OCI-LY1 (cell line): ENCODE measurements around the gene ANKRA2.

Experiments used
- H2AFZ ChIP-seq: fragments of 200-600 bp; sonication (generic), shearing (Covaris generic); 2 replicates; pipeline ENCODE4 v1.6.0; 2014; ENCODE audit warnings: antibody characterized with exemption, mild to moderate bottlenecking, low read length
- H3F3A ChIP-seq: fragments of 200-600 bp; sonication (generic), shearing (Covaris generic); 2 replicates; pipeline ENCODE4 v1.6.0; 2014; ENCODE audit warnings: mild to moderate bottlenecking, antibody characterized with exemption, low read length, moderate library complexity; ENCODE audit not compliant: insufficient read depth
- H3K27ac ChIP-seq: fragments of 200-600 bp; sonication (generic); 2 replicates; pipeline ENCODE4 v1.5.1; 2014; ENCODE audit warnings: low read length, mixed run types, mild to moderate bottlenecking, low read depth; ENCODE audit not compliant: poor library complexity, severe bottlenecking
- H3K27me3 ChIP-seq: fragments of 200-600 bp; sonication (generic); 2 replicates; pipeline ENCODE4 v1.6.0; 2014; ENCODE audit warnings: antibody characterized with exemption, mild to moderate bottlenecking, low read length, moderate library complexity; ENCODE audit not compliant: insufficient read depth
- H3K36me3 ChIP-seq: fragments of 200-600 bp; sonication (generic); 2 replicates; pipeline ENCODE4 v1.6.1; 2014; ENCODE audit warnings: mild to moderate bottlenecking, antibody characterized with exemption, low read length, moderate library complexity, mixed read lengths; ENCODE audit not compliant: insufficient read depth
- H3K4me1 ChIP-seq: fragments of 200-600 bp; sonication (generic); 2 replicates; pipeline ENCODE4 v1.5.1; 2014; ENCODE audit warnings: mild to moderate bottlenecking, low read length, moderate library complexity; ENCODE audit not compliant: insufficient read depth, severe bottlenecking
- H3K4me2 ChIP-seq: fragments of 200-600 bp; sonication (generic), shearing (Covaris generic); 2 replicates; pipeline ENCODE4 v1.6.1; 2014; ENCODE audit warnings: low read length
- H3K4me3 ChIP-seq: fragments of 200-600 bp; sonication (generic); 2 replicates; pipeline ENCODE4 v1.5.1; 2014; ENCODE audit warnings: low read length, low read depth, mild to moderate bottlenecking, mixed read lengths; ENCODE audit not compliant: poor library complexity, severe bottlenecking
- H3K79me2 ChIP-seq: fragments of 200-600 bp; shearing (Covaris generic); 2 replicates; pipeline ENCODE4 v1.6.1; 2016; ENCODE audit warnings: mixed run types, low read length, mixed read lengths; ENCODE audit not compliant: insufficient read depth
- H3K9ac ChIP-seq: fragments of 200-600 bp; sonication (generic), shearing (Covaris generic); 2 replicates; pipeline ENCODE4 v1.6.1; 2014; ENCODE audit warnings: mild to moderate bottlenecking, low read length, mixed read lengths
- H3K9me2 ChIP-seq: fragments of 200-600 bp; sonication (generic), shearing (Covaris generic); 2 replicates; pipeline ENCODE4 v1.6.1; 2014; ENCODE audit warnings: low read depth, mild to moderate bottlenecking, low read length, mixed read lengths
- H3K9me3 ChIP-seq: fragments of 200-600 bp; shearing (Covaris generic); 2 replicates; pipeline ENCODE4 v1.6.1; 2014; ENCODE audit warnings: low read length, mixed read lengths
- H4K20me1 ChIP-seq: fragments of 200-600 bp; sonication (generic), shearing (Covaris generic); 2 replicates; pipeline ENCODE4 v1.6.0; 2016; ENCODE audit warnings: mild to moderate bottlenecking, low read length; ENCODE audit not compliant: insufficient read depth
- EZH2 ChIP-seq: fragments of 200-600 bp; sonication (generic), shearing (Covaris generic); IDR thresholded peaks from 2 replicates; pipeline ENCODE4 v1.8.0; 2017; ENCODE audit warnings: borderline replicate concordance, mixed run types, mild to moderate bottlenecking, antibody characterized with exemption, low read length, moderate library complexity, mixed read lengths
- TF ChIP-seq, protein P1 (sequence below): fragments of 200-600 bp; sonication (generic), shearing (Covaris generic); IDR thresholded peaks from 2 replicates; pipeline ENCODE4 v1.5.1; 2017; ENCODE audit warnings: mild to moderate bottlenecking, antibody characterized with exemption, low read length, moderate library complexity, mixed read lengths

ANKRA2 gene

GRCh38 chr5:73591698-73592501 is 26.5 kb upstream of the ANKRA2 start:
- no peak overlapping the region for H3K27ac ChIP-seq

GRCh38 chr5:73591102-73591695 is 25.8 kb upstream of the ANKRA2 start:
- H3K4me3 ChIP-seq, result no peak overlapping the region
- H3K9me3 ChIP-seq, result no peaks in the 10 kb centered on the region
- TF ChIP-seq, protein P1, sequence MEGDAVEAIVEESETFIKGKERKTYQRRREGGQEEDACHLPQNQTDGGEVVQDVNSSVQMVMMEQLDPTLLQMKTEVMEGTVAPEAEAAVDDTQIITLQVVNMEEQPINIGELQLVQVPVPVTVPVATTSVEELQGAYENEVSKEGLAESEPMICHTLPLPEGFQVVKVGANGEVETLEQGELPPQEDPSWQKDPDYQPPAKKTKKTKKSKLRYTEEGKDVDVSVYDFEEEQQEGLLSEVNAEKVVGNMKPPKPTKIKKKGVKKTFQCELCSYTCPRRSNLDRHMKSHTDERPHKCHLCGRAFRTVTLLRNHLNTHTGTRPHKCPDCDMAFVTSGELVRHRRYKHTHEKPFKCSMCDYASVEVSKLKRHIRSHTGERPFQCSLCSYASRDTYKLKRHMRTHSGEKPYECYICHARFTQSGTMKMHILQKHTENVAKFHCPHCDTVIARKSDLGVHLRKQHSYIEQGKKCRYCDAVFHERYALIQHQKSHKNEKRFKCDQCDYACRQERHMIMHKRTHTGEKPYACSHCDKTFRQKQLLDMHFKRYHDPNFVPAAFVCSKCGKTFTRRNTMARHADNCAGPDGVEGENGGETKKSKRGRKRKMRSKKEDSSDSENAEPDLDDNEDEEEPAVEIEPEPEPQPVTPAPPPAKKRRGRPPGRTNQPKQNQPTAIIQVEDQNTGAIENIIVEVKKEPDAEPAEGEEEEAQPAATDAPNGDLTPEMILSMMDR, result peak; percentile 67
- no peak for TF ChIP-seq EZH2
- no peak overlapping the region for H3K9ac ChIP-seq
- no peaks in the 10 kb centered on the region for H3F3A ChIP-seq
- no peaks in the 10 kb centered on the region for H3K9me2 ChIP-seq
- H3K4me1 ChIP-seq, result no peaks in the 10 kb centered on the region
- H2AFZ ChIP-seq, result no peak overlapping the region
- no peak overlapping the region for H3K4me2 ChIP-seq
- no peak overlapping the region for H3K27ac ChIP-seq
- H3K27me3 ChIP-seq, result no peaks in the 10 kb centered on the region
- no peaks in the 10 kb centered on the region for H4K20me1 ChIP-seq
- no peaks in the 10 kb centered on the region for H3K79me2 ChIP-seq
- no peaks in the 10 kb centered on the region for H3K36me3 ChIP-seq

More at GRCh38 chr5:73591698-73592501, 26.5 kb upstream of the ANKRA2 start:
- Histone ChIP-seq H3K4me3 (no peak overlapping the region), H3K9me3 (no peaks in the 10 kb centered on the region), H3K36me3 (no peaks in the 10 kb centered on the region), H3K9me2 (no peaks in the 10 kb centered on the region), H3K27me3 (no peaks in the 10 kb centered on the region), H2AFZ (no peak overlapping the region), H3K4me2 (no peak overlapping the region), H3F3A (no peaks in the 10 kb centered on the region), H4K20me1 (no peaks in the 10 kb centered on the region), H3K79me2 (no peaks in the 10 kb centered on the region), H3K9ac (no peak overlapping the region), H3K4me1 (no peaks in the 10 kb centered on the region)
- TF ChIP-seq EZH2, result no peak
- TF ChIP-seq, protein P1, result no peak

- no peaks in the 10 kb centered on the region for H4K20me1 ChIP-seq
- no peak for TF ChIP-seq EZH2
- TF ChIP-seq, protein P1, result no peak
- no peaks in the 10 kb centered on the region for H3K79me2 ChIP-seq
- no peaks in the 10 kb centered on the region for H3K4me1 ChIP-seq
- H3K36me3 ChIP-seq, result 0 out of 2 replicates have a peak, but pooled peaks cover 6% of the 10 kb centered on the region
- H3K4me3 ChIP-seq, result no peak overlapping the region
- no peaks in the 10 kb centered on the region for H3K9me2 ChIP-seq
- H2AFZ ChIP-seq, result no peak overlapping the region
- H3K27me3 ChIP-seq, result no peaks in the 10 kb centered on the region
- H3K27ac ChIP-seq, result no peak overlapping the region
- no peak overlapping the region for H3K4me2 ChIP-seq
- no peak overlapping the region for H3K9ac ChIP-seq
- no peaks in the 10 kb centered on the region for H3F3A ChIP-seq
- no peaks in the 10 kb centered on the region for H3K9me3 ChIP-seq
These were observed 22.5 kb upstream of the ANKRA2 start for GRCh38 chr5:73587923-73588322.
